GM18505 (cell line): ENCODE results near the gene BBIP1.

ENCODE experiments used
- ATAC-seq: cut with Tn5 transposase; IDR thresholded peaks from one replicate; pipeline ENCODE4 v1.9.1; 2021; ENCODE audit not compliant: unreplicated experiment
- POLR2A ChIP-seq: IDR thresholded peaks from 4 replicates; pipeline ENCODE4 v1.6.1; 2011; ENCODE audit warnings: borderline replicate concordance; ENCODE audit not compliant: insufficient read depth, insufficient read length; ENCODE audit errors: extremely low read depth

BBIP1 gene, protein sequence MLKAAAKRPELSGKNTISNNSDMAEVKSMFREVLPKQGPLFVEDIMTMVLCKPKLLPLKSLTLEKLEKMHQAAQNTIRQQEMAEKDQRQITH

DNA sequence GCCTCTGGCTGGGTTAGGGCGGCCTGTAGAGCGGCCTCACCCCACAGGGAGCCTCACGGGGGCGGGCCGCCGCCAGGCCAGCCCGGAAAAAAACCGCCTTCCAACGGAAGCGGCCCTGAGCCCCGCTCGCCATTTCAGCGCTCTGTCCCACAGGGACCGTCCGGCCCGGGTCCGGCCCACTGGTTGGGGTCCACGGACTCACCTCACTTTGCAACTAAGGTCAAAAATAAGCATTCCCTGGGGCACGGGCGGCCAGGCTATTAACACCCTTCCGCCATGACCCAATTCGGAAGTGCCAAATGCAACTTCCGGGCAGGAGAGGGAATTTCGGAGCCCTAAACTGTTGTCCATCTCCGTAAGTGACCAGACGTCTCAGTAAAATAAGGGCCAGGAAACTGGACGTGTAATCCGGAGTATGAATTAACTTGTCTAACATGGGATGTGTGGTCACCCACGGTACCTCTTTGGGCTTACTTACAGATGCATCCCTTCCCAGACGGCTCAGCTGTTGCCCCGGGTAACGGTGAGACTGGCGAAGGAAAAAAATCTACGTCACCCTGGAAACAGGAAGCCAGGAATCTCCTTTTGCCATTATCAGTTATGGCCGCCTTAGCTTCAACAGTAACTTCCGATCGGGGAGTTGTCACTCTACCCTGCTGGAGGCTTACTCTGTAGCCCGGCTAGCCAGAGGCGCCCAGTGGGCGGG, at the start of gene BBIP1:
Gene BBIP1 (minus strand): TSS at position 538 of the 706 bp plus-strand sequence. CDS start 1,023 bp downstream, outside the sequence.
- TF ChIP-seq POLR2A: peak; percentile 92
- peak; percentile 81 for ATAC-seq

DNA sequence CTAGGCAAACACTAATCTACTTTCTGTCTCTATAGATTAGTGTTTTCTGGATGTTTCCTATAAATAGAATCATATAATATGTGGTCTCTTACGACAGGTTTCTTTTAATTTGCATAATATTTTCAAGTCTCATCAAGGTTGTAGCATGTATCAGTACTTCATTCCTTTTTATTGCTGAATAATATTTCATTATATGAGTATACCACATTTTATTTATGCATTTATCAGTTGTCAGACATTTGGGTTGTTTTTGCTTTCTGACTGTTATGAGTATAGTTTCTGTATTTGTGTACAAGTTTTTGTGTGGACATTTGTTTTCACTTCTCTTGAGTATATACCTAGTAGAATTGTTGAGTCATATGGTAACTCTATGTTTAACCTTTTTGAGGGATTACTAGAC, 48.7 kb upstream of the BBIP1 start:
- peak; percentile 66 for ATAC-seq
- TF ChIP-seq POLR2A: no peak

DNA sequence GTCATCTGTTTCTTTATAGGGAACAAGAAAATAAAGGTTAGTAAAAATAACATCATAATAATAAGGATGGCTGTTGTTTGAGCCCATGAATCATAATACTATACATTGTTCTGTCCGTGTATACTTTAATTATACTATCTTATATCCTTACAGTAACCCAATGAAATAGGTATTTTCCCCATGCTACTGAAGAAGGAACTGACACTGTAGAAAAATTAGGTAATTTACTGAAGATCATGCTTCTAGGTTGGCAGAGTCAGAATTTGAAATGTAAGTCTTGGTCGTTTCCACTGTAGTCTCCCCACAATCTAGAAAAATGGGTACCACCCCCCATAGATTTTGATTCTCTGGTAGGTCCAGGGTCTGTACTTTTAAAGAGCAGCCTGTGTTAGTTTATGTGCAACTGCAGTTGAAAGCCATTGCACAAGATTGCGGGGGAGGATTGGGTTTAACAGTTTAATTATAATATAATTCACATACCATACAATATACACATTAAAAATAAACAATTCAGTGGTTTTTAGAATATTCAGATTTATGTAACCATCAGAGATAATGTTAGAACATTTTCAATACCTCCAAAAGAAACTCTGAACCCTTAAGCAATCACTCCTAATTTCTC, 48.1 kb upstream of the BBIP1 start:
- no peak for ATAC-seq
- no peak for TF ChIP-seq POLR2A

DNA sequence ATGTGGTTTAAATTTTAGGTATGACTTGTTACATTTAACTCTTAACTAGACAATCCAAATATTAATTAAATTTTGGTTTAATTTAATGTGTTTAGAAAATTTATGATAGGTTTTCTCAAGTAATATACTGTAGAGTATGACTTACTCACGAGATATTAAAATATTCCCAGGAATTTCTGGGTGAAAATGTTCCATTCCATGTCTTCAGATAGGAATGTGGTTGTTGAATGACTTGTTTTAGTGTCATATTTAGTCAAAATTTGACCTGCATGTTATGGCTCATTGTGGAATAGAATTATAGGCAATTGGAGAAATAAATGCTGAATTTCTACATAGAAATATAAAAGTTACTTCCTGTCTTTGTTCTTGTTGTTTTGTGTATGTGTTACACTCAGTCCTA, 47.2 kb upstream of the BBIP1 start:
- no peak for ATAC-seq
- no peak for TF ChIP-seq POLR2A

DNA sequence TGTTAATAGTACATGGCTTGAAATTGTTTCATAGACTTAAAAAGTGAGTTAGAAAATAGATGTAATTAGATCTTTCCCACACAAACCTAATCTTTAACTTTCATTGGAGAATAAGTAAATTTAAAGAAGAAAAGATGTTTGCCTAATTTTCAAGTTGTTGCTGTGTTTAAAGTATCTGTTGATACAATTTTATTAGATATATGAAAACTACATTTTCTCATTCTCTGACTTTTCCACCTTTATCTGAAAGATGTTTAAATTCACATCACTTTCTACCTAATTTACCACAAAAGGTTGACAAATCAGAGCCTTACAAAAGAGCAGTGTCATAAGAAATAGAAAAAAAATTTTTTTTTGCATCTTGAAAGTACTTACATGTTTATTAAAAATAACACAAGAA, 46.2 kb upstream of the BBIP1 start:
- no peak for ATAC-seq

DNA sequence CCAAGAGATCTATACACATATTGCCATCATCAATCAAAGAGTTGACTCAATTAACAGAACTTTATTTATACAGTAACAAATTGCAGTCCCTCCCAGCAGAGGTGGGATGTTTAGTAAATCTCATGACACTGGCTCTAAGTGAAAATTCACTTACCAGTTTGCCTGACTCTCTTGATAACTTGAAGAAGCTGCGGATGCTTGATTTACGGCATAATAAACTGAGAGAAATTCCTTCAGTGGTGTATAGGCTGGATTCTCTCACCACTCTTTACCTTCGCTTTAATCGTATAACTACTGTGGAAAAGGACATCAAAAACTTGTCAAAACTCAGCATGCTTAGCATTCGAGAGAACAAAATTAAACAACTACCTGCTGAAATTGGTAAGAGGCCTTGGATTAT, 45.7 kb upstream of the BBIP1 start:
- no peak for TF ChIP-seq POLR2A
- no peak for ATAC-seq

More for the DNA sequence above, 46.2 kb upstream of the BBIP1 start:
- no peak for TF ChIP-seq POLR2A

DNA sequence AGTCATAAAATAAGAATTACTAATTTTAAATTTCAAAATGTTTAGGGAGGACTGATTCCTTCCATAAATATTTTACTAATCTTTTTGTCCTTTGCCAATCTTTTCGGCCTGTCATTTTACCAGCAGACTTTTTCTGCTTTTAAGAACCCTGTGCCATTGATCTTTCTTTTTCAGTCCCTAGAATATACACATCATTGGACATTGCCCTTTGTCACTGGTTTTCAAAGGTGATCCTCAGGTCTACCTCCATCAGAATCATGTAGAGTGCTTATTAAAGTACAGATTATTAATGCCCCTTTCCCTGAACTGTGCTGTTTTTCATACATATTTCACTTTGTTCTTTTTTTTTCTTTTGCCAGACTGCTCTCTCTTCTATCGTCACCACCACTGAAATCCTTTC, 44.2 kb upstream of the BBIP1 start:
- no peak for TF ChIP-seq POLR2A
- no peak for ATAC-seq

DNA sequence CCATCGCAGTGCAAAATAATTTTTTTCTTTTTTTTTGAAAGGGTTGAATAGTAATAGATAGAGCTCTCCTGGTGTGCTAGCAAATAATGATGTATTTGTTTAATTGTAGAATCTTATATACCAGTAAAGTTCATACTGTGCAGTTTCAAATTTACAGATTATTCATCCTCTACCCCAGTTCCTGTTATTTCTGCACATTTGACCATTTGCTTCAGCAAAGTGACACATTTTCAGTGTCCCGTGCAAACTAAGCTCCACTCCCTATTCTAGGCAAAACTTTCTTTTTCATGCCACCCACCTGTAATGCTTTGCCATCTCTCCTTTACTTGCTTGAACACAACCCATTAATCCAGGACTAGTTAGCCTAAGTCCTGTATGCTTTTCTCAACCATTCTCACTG, 43.5 kb upstream of the BBIP1 start:
- ATAC-seq: no peak
- no peak for TF ChIP-seq POLR2A

DNA sequence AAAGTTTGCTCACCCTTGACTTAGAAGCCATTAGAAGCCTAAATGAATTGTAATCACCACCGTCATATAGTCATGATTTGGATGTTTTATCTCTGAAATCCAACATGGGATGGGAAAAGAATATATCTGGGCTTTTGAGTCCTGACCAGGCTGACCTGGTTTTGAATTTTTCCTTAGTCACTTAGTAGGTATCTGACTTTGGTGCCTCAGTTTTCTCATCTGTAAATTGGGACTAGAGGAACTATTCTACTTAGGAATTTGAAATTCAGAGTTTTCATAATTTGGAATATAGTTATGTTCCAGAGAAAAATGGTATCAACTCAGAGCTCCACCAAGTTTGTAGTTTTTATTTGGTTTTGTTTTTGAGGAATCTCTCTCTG, 41.3 kb upstream of the BBIP1 start:
- ATAC-seq: no peak
- no peak for TF ChIP-seq POLR2A

DNA sequence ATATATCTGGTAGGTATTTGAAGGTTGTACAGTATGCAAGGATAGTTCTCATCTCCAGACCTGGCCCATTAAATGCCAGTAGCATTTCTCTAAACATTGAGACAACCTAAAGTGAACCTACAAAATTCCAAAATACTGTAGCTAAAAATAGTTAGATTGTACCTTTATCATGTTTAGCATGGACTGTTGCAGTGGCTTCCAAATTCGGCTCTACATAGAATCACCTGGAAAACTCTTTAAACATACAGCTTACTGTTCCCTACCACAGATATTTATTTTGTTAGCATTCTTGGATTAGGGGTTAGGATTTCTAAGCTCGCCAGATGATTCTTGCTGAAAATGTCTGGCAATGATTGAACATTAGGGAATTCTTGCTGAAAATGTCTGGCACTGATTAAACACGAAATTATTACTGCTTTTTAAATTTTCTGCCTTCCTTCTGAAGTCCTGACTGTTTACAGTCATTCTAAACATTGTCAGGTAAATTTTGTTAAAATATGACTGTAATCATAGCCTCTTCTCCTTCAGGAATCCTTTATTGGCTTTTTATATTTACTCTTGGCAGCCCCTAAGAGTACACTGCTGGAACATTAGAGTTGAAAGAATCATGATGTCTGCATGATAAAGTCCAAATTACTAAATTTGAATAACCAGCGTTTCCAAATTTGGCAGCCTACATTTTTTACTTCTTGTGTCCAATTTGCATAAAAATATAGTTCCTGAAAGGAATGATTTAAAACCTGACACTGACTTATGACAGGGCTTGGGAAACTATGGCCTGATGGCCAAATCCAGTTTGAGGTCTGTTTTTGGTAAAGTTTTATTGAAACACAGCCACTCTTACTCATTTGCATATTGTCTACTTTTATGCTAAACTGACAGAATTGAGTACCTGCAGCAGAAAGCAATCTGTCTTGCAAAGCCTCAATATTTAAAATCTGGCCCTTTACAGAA, 40.7 kb upstream of the BBIP1 start:
- no peak for ATAC-seq
- TF ChIP-seq POLR2A: no peak

DNA sequence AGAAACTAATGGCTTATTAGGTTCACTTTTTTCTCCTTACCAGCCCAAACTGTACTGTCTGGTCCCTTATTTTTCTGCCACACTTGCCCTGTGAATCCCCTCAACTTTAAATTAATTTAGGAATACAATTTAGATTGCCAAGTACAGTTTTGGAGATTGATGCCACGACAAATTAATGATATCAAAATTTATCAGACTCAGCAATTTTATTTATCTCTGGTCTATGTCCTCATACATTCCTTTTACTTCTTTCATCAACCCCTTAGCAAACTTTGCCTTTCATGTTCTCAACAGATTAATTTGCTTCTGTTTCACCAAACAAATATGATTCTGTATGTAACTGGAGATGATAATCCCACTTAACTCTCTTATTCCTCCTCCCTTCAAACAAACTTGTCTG, 38.6 kb upstream of the BBIP1 start:
- no peak for ATAC-seq
- no peak for TF ChIP-seq POLR2A

DNA sequence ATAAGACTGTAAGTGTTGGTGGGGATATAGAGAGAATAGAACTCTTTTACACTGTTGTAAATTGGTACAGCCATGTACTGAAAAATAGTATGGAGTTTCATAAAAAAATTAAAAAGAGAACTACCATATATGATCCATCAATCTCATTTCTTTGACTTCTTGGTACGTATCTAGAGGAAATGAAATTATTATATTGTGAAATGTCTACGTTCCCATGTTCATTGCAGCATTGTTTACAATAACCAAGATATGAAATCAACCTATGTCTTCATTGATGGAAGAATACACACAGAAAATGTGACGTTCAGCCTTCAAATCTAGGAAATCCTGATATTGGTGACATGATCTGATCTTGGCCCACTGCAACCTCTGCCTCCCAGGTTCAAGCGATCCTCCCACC, 32.4 kb upstream of the BBIP1 start:
- ATAC-seq: no peak
- no peak for TF ChIP-seq POLR2A

DNA sequence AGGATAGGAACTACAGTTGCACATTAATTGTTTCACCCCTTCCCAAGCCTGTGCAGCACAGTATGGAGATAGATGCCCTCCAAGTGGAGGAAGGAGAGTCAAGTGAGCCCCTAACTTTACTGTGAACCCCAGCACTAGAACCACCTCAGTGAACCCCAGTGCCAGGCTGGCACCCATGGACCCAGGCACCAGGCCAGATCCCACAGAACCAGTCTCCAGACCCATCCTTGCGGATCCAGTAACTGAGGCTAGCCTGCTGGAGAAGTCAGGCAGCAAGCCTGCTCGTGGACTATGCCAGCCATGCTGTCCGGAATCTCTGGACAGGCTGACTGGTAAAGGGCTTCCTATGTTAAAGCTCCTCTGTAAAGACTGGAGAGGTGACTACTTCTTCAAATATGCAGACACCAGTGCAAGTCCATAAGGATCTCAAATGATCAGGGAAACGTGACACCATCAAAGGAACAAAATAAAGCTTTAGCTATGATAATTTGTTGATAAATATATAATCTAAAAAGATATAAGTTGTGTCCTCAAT, 28.1 kb upstream of the BBIP1 start:
- ATAC-seq: no peak
- TF ChIP-seq POLR2A: no peak
